Islet of Langerhans (tissue), 1 donor: ENCODE results near the gene ITGA8.

Source experiments
- FAIRE-seq: peaks from one replicate; lab custom pipeline; 2011; peaks lifted over from hg19 to GRCh38; lab: Jason Lieb, UNC

ITGA8 gene

DNA sequence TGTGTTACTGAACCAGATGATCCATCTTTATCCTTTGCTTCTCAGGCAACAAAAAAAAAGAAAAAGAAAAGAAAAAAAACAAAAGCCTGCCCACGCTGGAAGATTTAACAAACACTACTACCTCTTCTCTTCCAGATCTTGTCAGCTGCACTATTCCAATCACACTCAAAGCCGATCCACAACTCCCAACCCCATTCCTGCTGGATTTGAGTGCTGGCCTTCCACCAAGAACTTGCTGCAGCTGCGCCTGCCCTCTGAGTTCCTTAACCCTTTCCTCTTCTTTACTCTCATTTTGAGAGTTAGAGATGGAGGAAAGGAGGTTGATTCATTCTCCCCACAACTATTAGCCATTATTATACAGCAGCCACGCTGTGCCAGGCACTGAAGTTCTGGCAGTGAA, 16.0 kb upstream of the ITGA8 start:
- no peak for FAIRE-seq

DNA sequence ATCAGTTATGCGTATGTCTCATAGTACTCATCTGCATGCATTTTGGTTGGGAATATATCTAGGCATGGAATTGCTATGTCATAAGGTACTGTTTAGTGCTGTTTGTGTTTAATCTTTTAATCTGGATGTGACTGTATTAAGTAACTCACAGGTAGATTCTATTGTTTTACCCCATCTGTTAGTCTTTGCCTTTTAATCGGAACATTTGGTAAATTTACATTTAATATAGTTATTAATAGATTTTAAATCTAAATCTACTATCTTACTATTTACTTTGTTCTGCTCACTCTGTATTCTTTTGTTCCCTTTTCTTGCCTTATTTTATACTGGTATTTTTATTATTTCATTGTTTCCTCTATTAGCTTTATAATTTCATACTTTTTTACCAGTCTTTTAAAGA, 10.6 kb upstream of the ITGA8 start:
- FAIRE-seq = no peak

DNA sequence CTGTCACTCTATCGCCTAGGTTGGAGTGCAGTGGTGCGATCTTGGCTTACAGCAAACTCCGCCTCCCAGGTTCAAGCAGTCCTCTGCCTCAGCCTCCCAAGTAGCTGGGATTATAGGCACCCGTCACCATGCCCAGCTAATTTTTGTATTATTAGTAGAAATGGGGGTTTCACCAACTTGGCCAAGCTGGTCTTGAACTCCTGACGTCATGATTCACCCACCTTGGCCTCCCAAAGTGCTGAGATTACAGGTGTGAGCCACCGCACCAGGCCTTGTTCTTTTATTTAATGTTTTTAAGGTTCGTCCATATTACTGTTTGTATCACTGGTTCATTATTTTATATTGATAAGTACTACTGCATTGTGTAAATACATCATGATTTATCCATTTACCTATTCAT, 10.2 kb upstream of the ITGA8 start:
- no peak for FAIRE-seq

DNA sequence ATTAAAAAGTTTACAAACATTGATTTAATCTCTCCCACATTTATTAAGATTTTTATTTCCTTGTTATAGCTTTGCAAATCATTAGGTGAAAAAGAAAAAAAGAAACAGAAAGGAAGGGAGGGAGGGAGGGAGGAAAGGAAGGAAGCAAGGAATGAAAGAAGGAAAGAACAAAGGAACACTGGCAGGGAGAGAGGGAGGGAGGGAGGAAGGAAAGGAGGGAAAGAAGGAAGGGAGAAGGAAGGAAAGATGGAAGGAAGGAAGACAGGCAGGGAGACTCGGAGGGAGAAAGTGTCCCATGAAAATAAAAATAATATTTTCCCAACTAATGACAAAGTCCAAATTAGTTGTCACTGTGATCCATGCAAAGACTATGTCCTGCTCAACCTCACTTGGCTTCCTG, 6.3 kb upstream of the ITGA8 start:
- no peak for FAIRE-seq

DNA sequence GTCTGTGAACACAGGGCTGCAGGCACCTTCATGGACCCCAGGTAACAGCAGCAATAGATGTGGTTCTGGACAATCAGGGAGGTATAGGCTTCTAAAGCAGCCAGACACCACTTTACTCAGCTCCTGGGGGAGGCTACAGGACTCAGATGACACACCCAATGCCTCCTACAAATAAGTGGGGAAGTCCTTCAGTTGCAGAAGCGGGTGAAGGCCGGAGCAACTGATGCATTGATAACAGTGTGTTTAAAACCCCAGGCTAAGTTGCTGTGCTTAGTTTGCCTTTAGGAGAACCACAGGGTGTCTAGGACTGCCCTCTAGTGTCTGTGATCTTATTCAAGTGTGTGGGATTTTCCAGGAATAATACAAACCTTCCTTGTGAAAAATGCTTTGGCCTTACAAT, 5.9 kb upstream of the ITGA8 start:
- FAIRE-seq = peak; percentile 53

DNA sequence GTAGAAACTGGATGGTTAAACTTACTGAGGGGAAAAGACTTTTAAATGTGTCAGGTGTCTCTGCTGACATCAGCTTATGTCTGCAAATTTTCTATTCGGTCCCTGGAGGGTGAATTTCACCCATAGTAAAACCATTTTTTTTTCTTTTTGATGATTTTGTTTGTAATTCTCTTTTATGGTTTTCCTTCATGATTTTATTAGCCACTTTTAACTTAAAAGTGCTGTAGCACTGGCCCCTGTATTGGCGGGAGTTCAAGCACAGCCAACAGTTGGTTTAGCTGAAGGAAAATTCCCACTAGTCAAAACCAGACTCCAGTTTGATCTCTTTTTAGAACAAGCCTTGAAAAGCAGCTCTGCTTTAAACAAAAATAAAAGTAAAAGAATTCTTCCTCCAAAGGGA, 5.0 kb upstream of the ITGA8 start:
- no peak for FAIRE-seq

DNA sequence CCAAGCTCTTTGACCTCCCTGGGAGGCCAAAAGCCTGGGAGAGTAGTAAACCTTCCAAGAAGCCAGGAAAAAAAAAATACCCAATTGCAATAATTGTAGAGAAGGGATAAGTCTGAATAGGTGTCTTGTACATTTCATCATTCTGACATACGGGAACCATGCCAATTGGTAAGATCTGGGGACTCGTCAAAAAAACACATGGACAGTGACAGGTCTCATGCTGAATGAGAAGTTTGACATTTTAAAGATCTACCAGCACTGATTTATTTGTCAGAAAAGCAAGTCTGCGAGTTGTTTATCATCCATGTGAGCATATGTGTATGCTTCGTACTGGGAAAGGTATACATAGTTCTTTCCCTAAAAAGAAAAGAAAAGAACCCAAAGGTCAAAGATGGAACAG, 4.1 kb upstream of the ITGA8 start:
- no peak for FAIRE-seq

DNA sequence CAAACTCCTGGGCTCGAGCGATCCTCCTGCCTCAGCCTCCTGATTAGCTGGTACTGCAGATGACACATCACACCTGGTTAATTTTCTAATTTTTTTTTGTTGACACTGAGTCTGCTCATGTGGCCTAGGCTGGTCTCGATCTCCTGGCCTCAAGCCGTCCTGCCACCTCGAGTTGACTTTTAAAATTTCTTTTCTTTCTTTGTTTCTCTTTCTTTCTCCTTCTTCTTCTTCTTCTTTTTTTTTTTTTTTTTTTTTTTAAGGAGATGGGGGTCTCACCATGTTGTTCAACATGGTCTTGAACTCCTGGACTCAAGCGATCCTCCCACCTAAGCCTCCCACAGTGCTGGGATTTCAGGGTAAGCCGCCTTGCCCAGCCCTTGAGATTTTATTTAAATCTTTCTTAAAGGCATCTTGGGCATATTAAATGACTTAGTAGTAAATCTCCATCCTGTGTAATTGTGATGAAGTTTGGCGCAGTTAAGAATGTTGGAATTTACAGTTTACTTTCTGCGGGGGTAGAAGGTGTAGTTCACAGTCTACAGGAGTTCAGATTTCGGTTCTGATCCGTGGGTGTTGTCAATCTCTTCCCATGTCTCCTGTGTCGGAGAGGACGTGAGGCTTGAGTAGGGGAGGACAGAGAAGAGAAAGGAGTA, 1.0 kb upstream of the ITGA8 start:
- no peak for FAIRE-seq

DNA sequence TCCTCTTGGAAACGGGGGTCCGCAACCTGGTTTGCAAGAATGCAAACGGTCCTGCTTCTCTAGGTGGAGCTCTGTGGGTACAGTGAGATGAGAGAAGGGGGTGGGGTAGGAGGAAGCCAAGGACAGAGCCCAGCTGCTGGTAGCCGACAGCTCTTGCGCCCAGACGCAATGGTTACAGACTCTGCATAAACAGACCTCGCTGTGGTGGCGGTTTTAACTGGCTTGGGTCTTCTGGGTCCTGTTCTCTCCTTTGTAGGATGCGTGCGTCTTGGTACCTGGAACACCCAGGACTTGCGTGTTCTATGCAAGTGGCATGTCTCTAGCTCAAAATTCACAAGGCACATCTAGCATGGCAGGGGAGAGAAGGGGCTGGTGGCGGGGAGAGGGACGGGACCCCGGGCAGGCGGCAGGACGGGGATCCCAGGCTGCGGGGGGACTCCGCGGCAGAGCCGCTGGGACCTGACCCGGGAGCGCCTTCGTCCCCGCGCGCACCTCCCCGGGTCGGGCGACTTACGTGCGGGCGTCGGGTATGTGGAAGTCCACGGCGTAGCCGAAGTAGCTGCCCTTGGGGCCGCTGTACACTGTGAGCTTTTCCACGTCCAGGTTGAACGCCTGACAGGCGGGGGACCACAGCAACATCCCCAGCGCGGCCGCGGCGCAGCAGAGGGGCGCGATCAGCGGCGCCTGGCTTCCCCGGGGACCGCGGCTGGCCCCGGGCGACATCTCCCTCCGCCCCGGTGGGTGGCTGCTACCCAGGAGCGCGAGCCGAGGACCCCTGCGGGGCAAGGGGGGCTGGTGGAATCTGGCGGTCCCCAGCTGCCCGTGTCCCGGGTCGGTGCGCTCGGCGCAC, 448 bp downstream of the ITGA8 start:
- FAIRE-seq = no peak

DNA sequence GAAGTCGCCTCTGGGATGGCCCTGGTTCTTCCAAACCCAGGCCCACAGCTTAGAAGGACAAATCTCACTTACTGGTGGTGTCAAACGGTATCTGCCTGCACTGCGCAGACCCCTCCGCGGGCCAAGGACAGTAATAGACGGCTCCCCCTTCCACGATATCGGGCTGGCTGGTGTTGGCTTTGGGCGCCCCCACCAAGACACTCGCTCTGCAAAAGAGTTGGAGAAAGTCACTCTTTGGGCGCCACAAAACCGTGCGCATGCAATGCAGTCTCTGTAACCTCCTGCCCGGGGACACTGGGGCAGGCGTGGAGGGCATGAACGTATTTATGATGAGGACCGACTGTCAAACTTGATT, 1.1 kb downstream of the ITGA8 start:
- no peak for FAIRE-seq

DNA sequence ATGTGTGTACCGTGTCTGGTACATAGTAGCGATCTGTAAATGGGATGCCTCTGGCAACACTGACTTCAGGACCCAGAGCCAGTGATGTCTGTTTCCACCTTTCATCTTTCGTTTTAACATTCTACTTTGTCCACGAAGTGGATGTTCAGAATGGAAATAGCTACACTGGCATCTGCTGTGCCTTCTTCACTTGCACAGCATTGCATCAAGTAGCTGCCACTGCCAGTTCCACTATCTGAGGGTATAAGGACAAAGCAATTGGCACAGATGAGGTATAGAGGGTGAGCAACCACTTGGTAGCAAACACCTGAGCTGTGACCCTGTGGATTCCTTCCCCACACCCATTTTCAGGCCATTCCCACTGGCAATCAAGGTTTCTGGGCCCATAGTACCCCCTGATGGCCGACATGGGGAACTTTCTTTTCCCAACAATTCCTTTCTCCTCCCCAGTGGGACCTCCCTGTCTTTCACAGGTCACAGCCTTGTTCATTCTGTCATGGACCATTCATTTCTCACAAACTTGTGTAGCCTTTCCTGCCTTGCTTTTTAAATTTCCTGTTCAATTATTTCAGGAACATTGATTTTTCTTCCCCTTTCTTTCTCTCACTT, 4.0 kb downstream of the ITGA8 start:
- FAIRE-seq = no peak

DNA sequence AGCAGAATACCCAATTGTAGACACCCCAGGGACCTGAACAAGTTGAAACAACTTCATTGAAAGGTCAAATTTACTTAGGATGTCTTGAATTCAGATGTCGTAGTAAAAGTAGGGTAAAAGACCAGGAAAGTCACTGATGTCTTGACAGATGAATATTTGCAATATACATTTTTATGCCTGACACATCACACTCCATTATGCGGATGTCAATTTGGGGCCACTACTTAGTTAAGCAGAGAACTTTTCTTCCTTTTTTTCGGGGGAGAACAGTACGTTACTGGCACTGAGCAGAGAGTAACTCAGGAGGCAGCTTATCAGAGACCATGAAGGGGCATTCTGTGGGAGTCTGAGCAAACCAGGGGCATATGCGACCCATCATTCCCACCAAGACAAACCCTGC, 4.9 kb downstream of the ITGA8 start:
- no peak for FAIRE-seq

DNA sequence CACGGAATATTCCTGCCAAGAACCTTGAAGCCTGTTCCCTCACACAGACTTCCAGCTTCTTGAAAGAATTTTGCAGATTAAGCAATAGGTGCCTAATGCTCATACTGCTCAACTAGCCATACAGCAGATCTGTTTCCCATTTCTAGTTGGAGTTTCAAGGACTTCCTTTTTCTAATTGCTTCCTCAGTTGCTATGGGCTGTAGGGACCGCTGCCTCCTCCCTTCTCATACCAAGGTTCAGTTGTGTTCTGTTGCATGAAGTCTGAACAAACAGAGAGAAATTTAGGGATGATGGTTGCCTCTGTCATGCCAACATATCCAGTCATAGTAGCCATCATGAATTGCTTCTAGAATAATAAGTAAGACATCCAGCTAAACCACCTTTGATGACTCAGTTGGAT, 6.8 kb downstream of the ITGA8 start:
- no peak for FAIRE-seq

DNA sequence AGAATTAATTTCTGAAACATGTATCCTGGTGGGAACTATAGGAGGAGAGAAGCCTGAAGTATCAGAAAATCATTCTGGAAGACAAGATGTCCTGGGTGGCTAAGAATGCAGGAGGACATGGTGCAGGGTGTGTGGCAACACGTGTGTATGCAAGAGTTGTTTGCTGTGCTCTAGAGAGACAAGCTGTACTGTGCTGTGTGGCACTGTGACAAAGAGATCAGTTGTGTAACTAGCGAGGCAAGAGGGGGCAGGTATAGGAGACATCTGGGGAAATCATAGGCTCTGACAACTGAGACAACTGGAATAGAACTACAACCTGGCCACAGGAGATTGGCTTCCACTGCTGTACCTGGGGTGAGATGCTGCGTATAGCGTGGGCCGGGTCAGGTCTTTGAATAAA, 9.3 kb downstream of the ITGA8 start:
- no peak for FAIRE-seq

DNA sequence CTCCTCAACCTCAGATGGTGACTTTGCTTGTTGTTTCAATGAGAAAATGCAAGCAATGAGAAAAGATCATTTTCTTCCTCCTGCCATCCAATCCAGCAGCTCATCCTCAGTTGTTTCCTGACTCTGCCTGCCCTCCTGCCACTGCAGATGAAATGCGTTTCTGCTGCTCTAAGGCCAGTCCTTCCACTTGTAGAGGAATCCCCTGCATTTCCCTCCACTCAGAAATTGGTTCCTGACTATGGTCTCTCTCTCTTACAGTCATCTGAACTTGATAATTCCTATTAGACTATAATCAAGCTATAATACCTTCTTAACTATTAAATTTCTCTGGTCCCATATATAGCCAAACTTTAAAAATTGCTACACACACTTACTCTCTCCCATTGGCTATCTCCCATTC, 14.4 kb downstream of the ITGA8 start:
- no peak for FAIRE-seq

DNA sequence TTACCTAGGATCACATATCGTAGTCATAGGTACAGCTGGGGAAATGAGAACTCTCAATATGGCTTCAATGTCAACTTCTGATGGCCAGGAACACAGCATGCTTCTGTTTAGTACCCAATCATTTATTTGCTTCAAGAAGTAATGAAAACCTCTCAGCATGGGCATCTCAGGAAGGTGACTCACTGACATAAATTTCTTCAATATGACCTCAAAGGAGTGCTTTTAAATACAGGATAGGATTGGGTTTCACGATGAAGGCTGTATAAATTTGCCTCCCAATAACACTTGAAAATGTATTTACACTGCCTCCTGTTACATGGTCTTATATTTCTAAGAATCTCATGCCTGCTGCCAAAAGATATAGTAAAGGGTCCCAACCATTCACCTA, 15.1 kb downstream of the ITGA8 start:
- FAIRE-seq = no peak

DNA sequence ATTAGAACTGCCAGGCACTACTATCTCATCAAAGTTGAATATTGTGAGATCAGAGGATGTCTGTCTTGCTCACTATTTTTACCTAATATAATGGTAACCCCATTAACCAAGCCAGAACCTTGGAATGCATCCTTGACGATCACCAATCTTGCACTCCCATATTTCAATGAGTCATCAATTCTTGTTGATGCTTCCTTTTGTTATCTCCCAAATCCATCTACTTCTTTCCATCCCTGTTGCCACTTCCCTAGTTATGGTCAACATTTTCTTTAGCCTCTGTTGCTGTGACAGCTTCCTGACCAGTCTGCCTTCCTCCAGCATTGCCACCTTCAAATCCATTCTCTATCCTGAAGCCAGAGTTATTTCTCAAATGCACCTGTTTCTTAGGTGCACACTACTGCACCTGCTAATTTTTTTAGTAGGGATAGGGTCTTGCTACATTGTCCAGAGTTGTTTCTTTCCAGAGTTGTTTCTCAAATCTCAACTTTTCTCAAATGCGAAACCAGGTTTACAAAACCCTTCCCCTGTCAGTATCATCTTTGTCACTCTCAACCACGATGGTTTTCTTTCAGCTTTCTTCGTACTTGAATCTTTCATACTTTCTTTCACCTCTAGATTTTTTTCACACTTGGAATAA, 15.7 kb downstream of the ITGA8 start:
- FAIRE-seq = no peak

DNA sequence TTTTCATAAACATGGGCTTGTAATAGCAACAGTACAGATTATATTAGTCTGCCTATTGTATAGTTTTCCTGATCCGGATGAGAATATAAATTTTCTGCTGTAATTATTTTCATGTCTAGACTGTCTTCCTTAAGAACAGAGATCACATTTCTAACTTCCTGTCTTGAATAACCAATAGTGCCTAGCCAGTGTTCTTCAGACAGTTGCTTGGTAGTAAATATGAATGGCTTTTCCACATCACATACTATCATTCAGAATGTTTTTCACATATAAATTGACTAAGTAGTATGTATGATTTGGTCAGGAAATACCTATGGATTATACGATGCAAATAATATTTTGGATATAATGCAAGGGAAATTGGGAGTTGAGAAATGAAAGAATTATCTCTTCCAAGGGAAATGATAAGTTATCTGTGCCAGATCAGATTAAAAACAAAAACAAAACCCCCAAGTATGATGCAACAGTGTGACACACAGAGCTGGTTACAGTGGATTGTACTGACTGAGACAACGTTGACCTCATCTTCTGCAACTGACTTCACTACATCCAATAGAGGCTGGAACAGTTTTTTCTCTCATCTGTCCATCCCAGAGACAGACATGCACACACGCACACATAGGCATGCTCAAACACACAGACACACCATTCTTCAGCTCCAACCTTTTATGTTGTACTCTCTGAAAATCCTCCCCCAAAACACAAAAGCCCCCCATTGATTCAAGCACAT, 16.4 kb downstream of the ITGA8 start:
- FAIRE-seq = no peak

DNA sequence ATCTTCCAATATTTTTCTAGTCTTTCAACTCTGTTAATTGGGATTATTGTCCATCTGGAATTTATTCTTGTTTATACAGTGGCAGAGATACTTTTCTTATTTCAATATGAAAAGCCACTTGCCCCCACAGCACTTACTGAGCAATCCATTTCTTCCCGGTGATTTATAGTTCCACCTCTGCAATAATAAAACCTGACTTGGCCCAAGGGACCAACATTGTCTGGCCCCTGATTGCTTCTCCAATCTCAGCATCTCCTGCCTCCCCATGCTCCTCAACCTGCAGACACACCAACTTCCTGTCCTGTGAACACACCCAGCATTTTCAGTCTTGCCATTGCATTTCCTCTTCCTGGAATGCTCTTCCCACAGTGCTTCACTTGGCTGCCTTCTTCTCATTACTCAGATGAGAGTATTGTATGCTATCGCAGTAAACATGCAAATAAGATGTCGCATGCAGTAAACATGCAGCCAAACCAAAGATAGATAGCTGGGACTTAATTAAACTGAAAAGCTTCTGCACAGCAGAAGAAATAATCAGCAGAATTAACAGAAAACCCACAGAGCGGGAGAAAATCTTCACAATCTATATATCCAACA, 19.5 kb downstream of the ITGA8 start:
- FAIRE-seq = no peak

DNA sequence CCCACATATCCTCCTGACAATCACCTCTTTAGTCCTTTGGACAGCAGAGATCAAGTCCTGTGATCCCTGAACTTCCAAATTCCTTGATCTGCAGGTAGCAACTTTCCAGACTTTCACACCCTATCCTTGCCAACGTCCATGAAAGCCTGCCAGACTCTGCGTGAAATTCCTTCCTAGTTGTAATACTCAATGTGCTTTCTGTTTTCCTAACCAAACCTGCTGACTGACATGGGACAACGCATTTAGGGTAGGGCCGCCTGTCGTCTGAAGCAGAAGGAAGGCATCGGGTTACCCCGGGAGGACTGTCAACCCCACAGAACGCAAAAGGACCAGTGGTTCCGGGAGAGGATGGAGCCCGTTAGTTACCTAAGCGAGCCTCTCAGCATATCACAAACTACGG, 23.9 kb downstream of the ITGA8 start:
- no peak for FAIRE-seq

DNA sequence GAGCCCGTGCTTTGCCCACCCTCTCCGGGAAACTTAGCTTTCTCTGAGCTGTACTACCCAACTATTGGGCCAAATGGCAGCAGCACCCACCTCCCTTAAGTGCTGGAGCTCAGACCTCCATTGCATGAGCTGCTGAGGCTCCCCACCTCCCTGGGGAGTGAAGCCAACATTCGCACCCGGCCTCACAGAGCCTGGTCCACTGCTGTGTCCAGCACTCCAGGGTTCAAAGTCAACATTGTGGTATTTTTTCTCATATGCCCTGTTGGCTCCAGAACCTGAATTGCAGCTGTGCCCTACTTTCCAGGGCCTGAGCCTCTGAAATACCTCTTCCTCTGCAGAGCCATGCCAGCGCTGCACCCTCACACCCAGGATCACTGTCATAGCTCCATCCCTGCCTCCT, 29.7 kb downstream of the ITGA8 start:
- FAIRE-seq = no peak

DNA sequence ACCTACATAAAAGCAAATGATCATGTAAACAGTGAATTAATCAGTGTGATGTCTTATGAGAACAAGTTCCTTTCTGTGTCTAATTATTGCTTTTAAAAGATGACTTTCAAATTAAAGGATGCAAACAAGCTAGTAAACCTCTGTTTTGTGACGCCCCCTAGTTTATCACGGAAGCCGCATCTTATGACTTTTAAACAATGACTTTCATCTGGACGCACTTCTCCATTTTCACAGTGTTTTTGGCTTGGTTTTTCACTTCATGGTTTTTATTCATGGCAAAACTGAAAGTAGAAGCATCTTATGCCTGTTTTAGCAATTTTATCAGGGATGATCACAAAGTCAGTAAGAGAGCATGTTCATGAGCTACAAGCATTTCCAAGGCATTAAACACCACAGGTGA, 35.0 kb downstream of the ITGA8 start:
- no peak for FAIRE-seq
